ENCODE results near the gene FAM174A.
"Not testable (repeated sequence)": the region's sequence is repeated elsewhere in the genome, so short reads cannot be mapped to it uniquely, and the experiment has no call there.

FAM174A gene

GRCh38 chr5:100576217-100576751 is 41.1 kb downstream of the FAM174A start:
- no peak for DNase-seq

- DNase-seq: no peak
These were observed 42.3 kb downstream of the FAM174A start for GRCh38 chr5:100577506-100577905.

- no peak for DNase-seq
These were observed 48.9 kb downstream of the FAM174A start for GRCh38 chr5:100584069-100584468.

GRCh38 chr5:100584889-100585288 is 49.7 kb downstream of the FAM174A start:
- no peak for DNase-seq

- no peak for DNase-seq
These were observed 55.7 kb downstream of the FAM174A start for GRCh38 chr5:100590867-100591266.

- DNase-seq: no peak
These were observed 60.1 kb downstream of the FAM174A start for GRCh38 chr5:100595152-100595811.

GRCh38 chr5:100595812-100596173 is 60.6 kb downstream of the FAM174A start:
- no peak for DNase-seq

- no peak for DNase-seq
These were observed 63.3 kb downstream of the FAM174A start for GRCh38 chr5:100598446-100598845.

GRCh38 chr5:100600298-100600994 is 65.3 kb downstream of the FAM174A start:
- DNase-seq: no peak

- no peak for DNase-seq
These were observed 68.0 kb downstream of the FAM174A start for GRCh38 chr5:100603141-100603540.

- DNase-seq: not testable (repeated sequence)
These were observed 68.8 kb downstream of the FAM174A start for GRCh38 chr5:100604021-100604420.

- no peak for DNase-seq
These were observed 74.4 kb downstream of the FAM174A start for GRCh38 chr5:100609594-100609993.

GRCh38 chr5:100614308-100614707 is 79.1 kb downstream of the FAM174A start:
- no peak for DNase-seq

GRCh38 chr5:100615362-100615761 is 80.2 kb downstream of the FAM174A start:
- DNase-seq: no peak

- no peak for DNase-seq
These were observed 81.1 kb downstream of the FAM174A start for GRCh38 chr5:100616291-100616690.

- DNase-seq: no peak
These were observed 81.8 kb downstream of the FAM174A start for GRCh38 chr5:100616981-100617380.

- DNase-seq: no peak
These were observed 88.5 kb downstream of the FAM174A start for GRCh38 chr5:100623719-100624118.

GRCh38 chr5:100634937-100635534 is 99.9 kb downstream of the FAM174A start:
- DNase-seq: no peak
